HG02852 (cell line): Measurements from ENCODE around the gene PLEKHB2.
"Not testable (repeated sequence)": the region's sequence is repeated elsewhere in the genome, so short reads cannot be mapped to it uniquely, and the experiment has no call there.

Experiments
- ATAC-seq: cut with Tn5 transposase; IDR thresholded peaks from one replicate; pipeline ENCODE4 v1.9.1; 2021; ENCODE audit warnings: mild to moderate bottlenecking, moderate library complexity; ENCODE audit not compliant: unreplicated experiment

Gene PLEKHB2

DNA sequence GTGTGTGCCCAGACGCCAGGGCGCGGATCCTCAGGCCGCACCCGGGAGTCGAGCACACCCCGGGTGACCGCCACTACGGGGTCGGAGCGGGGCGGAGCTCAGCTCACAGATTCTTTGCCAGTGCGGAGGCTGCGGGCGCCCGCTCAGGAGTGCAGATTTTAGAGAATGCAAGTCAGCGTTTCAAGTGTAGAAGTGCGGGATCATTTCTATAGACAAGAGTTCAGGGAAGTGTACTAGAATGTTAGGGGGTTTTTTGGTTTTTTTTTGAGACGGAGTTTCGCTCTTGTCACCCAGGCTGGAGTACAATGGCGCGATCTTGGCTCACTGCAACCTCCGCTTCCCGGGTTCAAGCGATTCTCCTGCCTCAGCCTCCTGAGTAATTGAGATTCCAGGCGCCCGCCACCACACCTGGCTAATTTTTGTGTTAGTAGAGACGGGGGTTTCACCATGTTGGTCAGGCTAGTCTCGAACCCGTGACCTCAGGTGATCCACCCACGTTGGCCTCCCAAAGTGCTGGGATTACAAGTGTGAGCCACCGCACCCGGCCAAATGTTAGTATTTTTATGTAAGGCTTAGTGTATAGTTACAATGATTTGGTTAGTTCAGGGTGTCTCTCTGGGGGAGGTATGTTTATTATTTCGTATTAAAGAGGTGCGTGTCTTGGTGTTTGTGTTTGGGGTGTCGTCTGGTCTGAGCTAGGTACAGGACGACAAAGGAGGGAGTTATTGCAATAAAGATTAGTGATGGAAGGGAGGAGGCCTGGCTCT is 11.3 kb upstream of the PLEKHB2 start:
- ATAC-seq: peak; percentile 66

- ATAC-seq: no peak
Measured at GRCh38 chr2:131094463-131095281, 10.5 kb upstream of the PLEKHB2 start.

DNA sequence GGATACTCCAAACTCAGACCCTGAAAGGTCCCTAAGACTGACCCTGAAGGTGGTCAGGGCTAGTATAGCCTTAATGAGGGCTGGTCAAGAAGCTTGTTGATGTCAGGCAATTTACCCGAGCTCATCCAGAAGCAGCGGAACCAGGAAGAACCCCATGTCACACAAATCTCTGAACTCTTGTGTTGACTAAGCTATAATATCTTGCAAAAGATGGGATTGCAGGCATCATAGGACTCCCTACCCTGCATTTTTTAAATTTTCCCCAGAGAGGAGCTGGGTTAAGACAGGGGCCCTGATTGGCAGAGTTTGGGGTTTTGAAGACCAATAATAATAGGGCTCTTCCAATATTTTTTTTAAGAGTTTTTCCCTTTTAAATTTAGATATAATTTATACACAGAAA is 2.0 kb upstream of the PLEKHB2 start:
- ATAC-seq: no peak

DNA sequence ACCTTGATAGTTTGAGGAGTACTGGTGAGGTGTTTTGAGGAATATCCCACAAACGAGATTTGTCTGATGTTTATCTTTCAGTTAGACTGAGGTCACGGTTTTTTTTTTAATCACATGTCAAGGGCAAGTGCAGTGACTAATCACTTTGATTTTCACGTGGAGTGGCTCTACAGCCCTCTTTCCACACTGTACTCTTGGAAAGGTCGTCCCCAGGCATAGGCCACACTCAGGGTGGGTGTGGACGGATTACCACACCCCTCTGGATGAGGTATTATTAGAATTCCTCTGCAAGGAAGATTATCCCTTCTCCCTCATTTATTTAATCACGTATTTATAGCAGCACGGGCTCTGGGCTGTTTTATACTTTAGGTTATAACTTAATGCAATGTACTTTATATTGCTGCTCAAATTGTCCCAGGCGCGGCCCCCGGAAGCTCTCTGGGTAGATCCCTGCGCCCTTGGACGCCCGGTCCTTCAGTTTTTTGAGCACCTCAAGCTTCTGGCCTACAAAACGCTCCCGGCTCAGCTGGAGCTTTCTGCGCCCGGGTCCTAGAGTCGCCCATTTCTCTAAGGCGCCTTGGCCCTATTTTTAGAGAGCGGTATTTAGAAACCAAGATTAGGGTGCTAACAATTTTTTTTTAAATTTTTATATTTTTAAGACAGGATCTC is 515 bp upstream of the PLEKHB2 start:
- ATAC-seq: peak; percentile 70

DNA sequence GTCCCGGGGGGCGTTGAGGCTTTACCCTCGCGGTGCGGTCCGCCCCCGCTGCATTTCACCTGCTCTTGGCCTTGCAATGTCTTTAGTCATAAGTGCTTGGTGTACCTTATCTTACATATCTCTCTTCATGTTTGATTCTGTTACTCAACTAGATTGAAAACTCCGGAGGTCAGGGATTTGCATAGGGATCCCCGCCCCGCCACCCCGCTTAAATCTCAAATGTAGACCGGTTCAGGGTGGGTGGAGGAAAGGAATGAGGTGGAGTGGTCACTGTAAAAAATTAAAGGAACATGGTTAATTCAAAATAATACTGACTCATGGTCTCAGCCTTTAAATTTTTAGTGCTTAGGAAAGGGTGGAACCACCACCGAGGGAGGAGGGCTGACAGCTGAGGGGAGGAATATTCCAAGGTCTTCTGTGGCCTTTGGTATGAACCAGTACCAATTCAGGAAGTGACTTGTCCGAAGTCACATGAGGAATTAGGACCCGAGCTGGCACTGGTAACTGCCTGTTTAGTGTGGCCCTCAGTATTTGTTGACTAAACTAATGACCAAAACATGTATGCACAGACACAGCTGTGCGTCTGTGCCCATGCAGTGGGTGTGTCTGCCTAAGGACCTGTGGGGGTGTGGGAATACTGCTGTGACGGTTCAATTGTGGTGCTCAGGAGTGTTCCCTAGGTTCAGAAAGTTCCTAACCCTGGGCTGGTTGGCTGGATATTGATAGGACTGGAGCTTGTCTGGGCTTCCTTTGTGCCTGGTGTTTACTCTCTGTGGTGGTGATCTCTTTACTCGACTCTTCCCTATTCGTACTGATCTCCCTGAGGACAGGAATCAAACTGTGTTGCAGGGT is 1.0 kb downstream of the PLEKHB2 start:
- ATAC-seq: peak; percentile 41

- no peak for ATAC-seq
Measured at GRCh38 chr2:131112529-131112928, 7.4 kb downstream of the PLEKHB2 start.

DNA sequence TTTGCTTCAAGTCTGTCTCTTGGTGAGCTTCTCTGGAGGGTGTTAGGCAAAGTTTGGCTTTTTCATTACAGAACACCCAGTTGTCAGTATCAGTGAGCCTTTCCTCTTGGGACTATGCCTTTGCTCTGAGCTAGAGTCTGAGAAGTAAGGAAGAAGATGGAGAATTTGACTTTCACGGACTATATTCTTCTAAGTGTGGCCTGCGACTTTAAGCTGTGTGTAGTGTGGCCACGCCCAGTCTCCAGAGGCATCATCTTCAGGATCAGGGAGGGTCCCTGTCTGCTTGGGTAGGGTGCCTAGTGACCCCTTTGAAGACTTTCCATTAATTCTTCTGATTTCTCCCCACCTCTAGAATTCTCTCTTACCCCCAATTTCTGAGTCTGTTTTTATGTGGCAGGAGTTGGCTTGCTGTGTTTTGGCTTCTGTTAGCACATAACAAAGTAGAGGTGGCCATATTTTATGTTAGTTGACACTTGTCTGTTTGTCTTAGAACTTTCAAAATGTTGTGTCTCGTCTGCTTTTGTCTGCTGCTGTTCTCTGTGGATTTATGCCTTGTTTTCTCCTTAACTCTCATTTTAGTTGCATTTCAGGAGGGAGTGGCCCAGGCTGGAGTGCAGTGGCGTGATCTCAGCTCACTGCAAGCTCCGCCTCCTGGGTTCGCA is 8.6 kb downstream of the PLEKHB2 start:
- ATAC-seq: no peak

DNA sequence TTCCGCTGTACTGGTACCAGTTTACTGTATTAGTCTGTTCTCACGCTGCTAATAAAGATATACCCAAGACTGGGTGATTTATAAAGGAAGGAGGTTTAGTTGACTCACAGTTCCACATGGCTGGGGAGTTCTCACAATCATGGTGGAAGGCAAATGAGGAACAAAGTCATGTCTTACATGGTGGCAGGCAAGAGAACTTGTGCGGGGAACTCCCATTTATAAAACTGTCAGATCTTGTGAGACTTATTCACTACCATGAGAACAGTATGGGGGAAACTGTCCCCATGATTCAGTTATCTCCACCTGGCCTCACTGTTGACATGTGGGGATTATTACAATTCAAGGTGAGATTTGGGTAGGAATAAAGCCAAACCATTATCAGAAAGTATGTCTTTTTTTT is 9.8 kb downstream of the PLEKHB2 start:
- not testable (repeated sequence) for ATAC-seq

DNA sequence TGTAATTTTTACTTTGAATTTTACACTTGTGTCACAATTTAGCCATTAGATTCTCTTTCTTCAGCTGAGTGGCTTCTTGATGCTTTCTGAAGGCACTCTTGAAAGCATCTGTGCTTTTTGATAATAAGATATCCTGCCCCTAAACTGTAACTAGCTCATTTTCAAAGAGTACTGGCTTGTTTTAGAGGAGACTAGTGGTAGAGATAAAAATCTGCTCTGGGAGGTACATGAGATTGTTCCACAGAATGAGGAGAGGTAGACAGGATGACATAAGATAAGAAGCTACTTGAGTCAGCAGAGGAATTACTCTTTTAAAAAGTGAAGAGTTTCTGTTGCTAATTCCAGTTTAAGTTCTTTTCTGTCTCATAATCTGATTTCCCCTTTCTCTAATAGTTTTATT is 10.6 kb downstream of the PLEKHB2 start:
- ATAC-seq: no peak

DNA sequence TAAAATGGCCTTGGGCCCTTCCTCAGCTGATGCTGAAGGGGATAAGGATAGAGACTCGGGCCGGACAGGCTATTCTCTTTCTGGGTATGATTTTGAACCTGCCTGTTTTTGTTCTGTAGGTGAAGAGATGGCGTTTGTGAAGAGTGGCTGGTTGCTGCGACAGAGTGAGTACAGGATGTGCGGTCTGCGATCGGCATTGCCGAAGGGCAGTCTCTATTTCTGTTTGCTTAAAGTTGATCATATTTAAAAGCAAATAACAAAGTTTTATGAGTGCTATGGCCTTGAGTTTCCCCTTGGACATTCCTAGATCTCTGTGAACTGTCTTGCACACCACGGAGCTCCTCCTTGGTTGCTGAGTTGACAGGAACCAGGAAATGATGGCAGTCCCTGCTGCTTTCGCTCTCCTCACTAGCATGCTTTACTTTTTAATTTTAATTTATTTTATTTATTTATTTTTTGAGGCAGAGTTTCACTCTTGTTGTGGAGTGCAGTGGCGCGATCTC is 15.7 kb downstream of the PLEKHB2 start:
- no peak for ATAC-seq

- ATAC-seq: no peak
Measured at GRCh38 chr2:131121464-131121863, 16.3 kb downstream of the PLEKHB2 start.

GRCh38 chr2:131122496-131122895 is 17.4 kb downstream of the PLEKHB2 start:
- ATAC-seq: no peak

DNA sequence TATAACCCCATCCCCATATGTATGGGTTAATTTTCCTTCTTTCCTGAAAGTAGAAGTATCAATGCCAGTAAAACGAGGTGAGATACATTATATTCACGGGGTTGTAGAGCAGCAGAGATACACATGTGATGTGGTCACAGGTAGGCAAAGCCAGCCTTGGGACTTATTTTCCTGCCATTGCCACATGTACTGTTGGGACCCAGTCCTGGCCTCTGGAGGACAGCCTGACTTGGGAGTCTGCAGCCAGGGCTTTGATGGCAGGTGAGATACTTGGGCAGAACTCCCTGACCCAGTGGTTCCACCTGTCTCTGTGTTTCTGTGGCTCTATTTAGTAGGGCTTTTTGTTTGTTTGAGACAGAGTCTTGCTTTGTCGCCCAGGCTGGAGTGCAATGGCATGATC is 18.1 kb downstream of the PLEKHB2 start:
- ATAC-seq: no peak

GRCh38 chr2:131125195-131125757 is 20.1 kb downstream of the PLEKHB2 start:
- no peak for ATAC-seq

- no peak for ATAC-seq
Measured at GRCh38 chr2:131126436-131126835, 21.3 kb downstream of the PLEKHB2 start.

DNA sequence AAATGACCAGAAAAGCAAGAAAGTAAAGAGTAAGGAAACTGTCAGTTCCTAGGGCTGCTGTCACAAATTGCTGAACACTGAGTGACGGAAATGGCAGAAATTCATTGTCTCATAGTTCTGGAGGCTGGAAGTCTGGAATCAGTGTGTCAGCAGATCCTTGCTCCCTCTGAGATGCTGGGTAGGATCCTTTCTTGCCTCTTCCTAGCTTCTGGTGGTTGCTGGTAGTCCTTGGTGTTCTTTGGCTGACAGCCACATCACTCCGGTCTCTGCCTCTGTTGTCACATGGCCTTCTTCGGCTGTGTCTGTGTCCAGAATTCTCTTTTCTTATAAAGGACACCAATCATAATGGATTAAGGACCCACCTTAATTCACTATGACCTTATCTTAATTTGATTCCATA is 21.9 kb downstream of the PLEKHB2 start:
- ATAC-seq: no peak

GRCh38 chr2:131127981-131128380 is 22.8 kb downstream of the PLEKHB2 start:
- ATAC-seq: no peak

- ATAC-seq: no peak
Measured at GRCh38 chr2:131130298-131130596, 25.1 kb downstream of the PLEKHB2 start.

- ATAC-seq: no peak
Measured at GRCh38 chr2:131132729-131133128, 27.6 kb downstream of the PLEKHB2 start.

DNA sequence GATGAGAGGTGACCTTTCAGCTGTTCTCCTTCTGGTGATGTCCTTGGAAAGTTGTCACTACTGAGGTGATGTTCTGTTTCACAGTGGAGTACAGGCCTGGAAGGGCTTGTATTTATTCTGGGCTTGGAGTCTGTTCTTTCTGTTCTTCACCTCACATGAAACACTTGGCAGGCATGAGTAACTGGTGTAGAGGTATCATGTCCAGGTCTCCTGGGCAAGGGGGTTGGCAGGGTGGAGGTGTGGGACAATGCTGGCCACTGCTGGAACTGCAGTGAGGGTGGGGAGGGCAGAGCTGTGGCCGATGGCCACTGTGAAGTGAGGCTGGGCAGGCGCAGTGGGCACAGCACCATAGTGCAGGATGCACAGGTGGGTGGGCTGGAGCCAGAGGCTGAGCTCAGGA is 35.4 kb downstream of the PLEKHB2 start:
- ATAC-seq: no peak
